ENCODE data around the gene MTG1.
"Not testable (repeated sequence)": the region's sequence is repeated elsewhere in the genome, so short reads cannot be mapped to it uniquely, and the experiment has no call there.

Gene MTG1

DNA sequence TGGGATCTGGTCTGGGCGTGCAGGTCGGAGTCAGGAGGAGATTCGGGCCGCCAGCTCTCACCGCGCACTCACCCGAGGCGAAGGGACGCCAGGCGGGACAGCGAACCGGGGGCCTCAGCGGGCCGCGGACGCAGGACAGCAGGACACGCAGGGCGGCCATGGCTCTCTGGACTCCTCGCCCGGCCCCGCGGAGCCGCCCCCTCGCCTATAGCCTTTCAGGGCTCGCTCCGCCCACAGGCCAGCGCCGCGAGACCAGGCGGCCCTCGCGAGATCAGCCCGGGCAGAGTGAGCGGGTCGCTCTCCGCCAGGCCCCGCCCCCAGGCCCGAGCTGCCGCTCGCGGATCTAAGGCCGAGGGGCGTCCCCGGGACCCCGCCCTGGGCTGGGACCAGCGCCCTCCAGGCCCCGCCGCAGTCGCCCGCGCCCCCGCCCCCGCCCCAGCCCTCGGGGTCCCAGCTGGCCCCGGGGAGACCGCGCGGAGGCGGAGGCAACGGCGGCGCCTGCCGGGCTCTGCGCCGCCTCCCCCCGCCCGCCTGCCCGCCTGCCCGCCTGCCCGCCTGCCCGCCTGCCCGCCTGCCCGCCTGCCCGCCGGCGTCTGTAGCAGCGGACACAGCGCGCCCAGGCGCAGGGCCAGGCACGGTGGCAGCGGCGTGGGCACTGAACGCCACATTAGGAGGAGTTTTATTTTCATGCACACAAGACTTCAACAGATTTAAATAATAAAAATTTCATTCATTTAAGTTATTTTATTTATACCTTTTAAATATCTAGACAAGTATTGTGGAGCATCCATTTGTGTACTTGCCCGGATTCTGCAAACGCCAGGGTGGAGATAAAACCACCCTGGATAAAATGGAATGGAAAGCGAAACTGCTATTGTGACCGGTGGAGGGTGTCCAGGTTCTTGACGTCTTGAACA is 20.5 kb upstream of the MTG1 start, which contains the start of gene ECHS1:
TSS of gene ECHS1 (minus strand) at position 181 of the 917 bp plus-strand sequence. CDS start at position 160, 21 bp downstream.
- TF ChIP-seq, protein P1, sequence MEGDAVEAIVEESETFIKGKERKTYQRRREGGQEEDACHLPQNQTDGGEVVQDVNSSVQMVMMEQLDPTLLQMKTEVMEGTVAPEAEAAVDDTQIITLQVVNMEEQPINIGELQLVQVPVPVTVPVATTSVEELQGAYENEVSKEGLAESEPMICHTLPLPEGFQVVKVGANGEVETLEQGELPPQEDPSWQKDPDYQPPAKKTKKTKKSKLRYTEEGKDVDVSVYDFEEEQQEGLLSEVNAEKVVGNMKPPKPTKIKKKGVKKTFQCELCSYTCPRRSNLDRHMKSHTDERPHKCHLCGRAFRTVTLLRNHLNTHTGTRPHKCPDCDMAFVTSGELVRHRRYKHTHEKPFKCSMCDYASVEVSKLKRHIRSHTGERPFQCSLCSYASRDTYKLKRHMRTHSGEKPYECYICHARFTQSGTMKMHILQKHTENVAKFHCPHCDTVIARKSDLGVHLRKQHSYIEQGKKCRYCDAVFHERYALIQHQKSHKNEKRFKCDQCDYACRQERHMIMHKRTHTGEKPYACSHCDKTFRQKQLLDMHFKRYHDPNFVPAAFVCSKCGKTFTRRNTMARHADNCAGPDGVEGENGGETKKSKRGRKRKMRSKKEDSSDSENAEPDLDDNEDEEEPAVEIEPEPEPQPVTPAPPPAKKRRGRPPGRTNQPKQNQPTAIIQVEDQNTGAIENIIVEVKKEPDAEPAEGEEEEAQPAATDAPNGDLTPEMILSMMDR (IDR thresholded peaks at IDR 0.05; ENCODE audit: low read depth, low read length): no peak

DNA sequence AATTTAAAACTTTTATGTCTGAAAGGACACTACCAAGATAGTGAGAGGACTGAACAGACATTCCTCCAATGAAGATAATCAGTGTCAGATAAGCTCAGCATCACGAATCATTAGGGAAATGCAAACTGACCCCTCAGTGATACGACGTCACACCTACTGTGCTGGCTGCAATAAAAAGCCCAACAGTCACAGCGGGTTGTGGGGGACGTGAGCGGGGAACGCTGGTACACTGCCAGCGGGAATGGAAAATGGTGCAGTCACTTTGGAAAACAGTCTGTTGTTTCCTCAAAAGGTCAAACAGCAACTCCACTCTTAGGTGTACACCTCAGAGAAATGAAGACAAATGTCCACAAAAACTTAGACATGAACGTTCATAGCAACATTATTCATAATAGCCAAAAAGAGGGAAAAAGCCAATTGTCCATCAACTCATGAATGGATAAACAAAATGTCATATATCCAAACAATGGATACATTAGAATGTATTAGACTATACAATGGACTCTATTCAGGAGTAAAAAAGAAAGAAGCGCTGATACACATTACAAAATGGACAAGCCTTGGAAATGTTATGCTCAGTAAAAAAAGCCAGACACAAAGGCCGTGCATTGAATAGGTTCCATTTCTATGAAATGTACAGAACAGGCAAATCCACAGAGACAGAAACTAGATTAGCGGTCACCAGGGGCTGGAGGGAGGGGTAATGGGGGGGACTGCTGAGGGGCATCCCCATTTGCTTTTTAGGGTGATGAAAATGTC is 18.4 kb upstream of the MTG1 start:
- TF ChIP-seq, protein P1 (IDR thresholded peaks at IDR 0.05; ENCODE audit: low read depth, low read length): no peak
- no peak overlapping the region for H3K4me3 ChIP-seq (ENCODE audit: low read depth, low read length)

More for the DNA sequence above, 20.5 kb upstream of the MTG1 start, which contains the start of gene ECHS1:
- H3K4me3 ChIP-seq (ENCODE audit: low read depth, low read length): peak within 1 kb of the TSS; percentile 75

GRCh38 chr10:133376183-133376582 is 17.8 kb upstream of the MTG1 start:
- not testable (repeated sequence) for H3K4me3 ChIP-seq (ENCODE audit: low read depth, low read length)

DNA sequence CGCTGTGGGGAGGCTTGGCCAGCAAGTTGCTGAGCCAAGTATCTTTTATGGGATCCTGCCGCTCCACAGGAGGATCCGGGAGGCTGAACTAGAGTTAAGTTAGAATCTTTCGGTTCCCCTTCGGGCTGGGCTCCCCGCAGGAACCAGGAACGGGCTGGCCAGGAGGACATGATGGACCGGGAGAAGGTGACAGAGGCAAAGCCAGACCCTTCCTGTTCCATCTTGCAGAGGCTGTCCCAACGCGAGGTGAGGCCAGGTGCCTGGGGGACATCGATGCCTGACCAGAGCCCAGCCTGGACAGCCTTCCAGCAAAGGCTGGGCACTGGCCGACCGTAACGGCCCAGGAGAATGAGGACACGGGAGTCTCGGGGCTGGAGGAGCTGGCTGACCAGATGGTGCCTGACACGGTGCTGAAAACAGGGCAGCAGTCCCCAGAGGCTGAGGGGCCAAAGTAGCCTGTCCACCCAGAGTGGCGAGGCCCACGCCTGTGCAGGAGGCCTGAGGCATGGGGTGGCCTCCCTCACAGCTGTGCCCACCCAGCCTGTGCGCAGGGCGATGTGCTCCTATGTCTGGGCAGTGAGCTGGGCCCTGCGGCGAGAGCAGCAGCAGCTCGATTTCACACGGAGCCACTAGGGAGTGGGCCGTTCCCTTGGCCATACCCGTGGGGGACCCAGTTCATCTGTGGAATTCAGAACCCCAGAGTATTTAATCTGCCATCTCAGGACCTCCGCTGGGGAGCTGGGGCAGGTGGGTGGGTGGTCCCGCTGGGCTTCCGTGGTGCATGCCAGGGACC is 16.7 kb upstream of the MTG1 start:
- no peak overlapping the region for H3K4me3 ChIP-seq (ENCODE audit: low read depth, low read length)
- TF ChIP-seq, protein P1 (IDR thresholded peaks at IDR 0.05; ENCODE audit: low read depth, low read length): no peak

- TF ChIP-seq, protein P1 (IDR thresholded peaks at IDR 0.05; ENCODE audit: low read depth, low read length): no peak
- H3K4me3 ChIP-seq (ENCODE audit: low read depth, low read length): peak overlapping the region; percentile 74
These were observed 16.1 kb upstream of the MTG1 start for GRCh38 chr10:133377818-133378250.

DNA sequence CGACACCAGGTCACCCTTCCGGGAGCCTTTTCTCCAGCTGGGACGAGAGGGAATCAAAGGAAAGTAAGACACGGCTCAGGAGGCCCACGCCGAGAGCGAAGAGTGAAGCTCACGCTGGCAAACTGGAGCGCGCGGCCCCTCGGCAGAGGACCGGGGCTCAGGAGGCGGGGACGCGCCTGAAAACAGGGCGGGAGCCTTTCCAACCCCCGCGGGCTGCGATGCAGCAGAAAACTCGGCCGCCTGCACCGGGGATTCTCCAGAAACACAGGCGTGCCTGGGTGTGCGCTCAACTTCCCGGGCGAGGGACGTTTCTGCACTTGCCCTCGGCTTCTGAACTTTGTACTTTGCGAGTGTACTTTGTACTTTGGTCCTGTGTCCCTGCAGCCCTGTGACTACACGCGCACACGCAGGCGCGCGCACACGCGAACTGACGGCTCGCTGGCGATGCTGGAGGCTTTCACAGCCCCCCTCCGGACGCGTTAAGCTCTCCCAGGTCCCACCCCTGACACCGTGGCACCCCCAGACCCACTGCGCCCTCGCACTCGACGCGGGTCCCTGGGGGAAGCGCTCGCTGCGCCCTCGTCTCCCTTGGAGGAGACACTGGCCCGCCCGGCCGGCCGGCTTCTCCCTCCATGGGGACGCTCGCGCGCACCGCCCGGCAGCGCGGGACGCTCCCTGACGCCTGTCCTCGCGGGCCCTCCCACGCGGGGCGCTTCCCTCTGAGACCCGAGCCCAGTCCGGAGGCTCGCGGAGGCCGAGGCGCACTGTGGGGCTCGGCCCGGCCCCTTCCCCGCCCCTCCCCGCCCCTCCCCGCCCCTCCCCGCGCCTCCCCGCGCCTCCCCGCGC is 15.5 kb upstream of the MTG1 start:
- TF ChIP-seq, protein P1 (IDR thresholded peaks at IDR 0.05; ENCODE audit: low read depth, low read length): no peak
- H3K4me3 ChIP-seq (ENCODE audit: low read depth, low read length): peak overlapping the region; percentile 74
